GM13976 (cell line): ENCODE data around the gene KLHDC7B.

ENCODE experiments used
- DNase-seq: peaks from one replicate; pipeline ENCODE4 v3.0.0; 2012; ENCODE audit warnings: low spot score
- CTCF ChIP-seq: IDR thresholded peaks from 2 replicates; pipeline ENCODE4 v1.5.1; 2012; ENCODE audit warnings: borderline replicate concordance, mild to moderate bottlenecking; ENCODE audit not compliant: insufficient read depth; ENCODE audit errors: extremely low read depth, missing control alignments, control extremely low read depth
- in situ Hi-C: fragments of 300-500 bp; cut with MboI; formaldehyde crosslinking; loops from one replicate; pipeline ENCODE4 v1.12.0; 2022; ENCODE audit warnings: low sequenced_read_pairs, mixed read lengths, inconsistent platforms; ENCODE audit not compliant: unreplicated experiment

Gene KLHDC7B

GRCh38 chr22:50576070-50576469 lies 30.4 kb downstream of the KLHDC7B start:
- in situ Hi-C loops = no loop called here
- TF ChIP-seq CTCF = no peak
- DNase-seq = no peak

- TF ChIP-seq CTCF = no peak
- in situ Hi-C loops = no loop called here
- no peak for DNase-seq
Observed at GRCh38 chr22:50576806-50577696, 31.4 kb downstream of the KLHDC7B start.

DNA sequence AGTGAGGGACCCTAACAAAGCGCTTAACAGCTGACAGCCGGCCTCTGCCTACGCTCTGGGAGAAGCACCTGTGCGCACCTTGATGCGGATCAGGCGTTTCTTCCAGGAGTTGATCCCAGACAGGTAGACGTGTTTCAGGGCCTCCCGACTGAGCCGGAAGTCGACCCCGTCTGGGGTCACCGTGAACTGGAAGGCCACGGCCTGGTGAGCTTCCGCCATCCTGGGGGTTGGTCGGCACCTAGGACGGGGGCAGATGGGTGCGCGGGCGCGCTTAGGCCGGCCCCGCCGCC lies 31.9 kb downstream of the KLHDC7B start:
- no peak for DNase-seq

GRCh38 chr22:50577987-50578775 lies 32.5 kb downstream of the KLHDC7B start, which contains the start of gene CPT1B:
CPT1B (minus strand) TSS chr22:50578427; CDS start chr22:50577915, 512 bp downstream.
- in situ Hi-C loops = no loop called here
- no peak for DNase-seq
- no peak for TF ChIP-seq CTCF

More for the DNA sequence above, 31.9 kb downstream of the KLHDC7B start:
- in situ Hi-C loops = no loop called here
- TF ChIP-seq CTCF = no peak

DNA sequence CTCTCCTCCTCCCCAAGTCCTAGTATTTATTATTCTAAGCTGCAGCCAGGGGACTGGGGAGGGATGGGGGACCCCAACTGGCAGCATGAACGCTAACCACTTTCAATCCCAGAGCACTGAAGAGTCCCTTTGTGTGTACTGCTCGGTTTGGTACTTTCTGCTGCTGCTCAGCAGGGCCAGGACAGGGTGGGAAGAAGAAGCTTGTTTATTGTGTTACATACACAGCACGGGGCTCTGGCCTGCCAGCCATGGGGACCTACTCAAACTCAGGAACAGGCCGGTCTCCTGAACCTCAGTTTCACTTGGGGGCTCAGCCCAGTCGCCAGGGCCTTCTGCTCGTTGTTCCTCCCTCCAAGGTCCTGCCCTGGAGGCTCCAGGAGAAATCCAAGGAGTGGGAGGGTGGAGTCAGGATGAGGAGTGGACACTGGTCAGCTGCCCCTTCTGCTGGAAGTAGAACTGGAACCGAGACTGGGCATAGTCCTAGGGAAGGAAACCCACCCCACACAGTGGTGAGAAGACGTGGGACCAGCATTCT lies 33.1 kb downstream of the KLHDC7B start:
- TF ChIP-seq CTCF = no peak
- in situ Hi-C loops = no loop called here
- DNase-seq = no peak

- no peak for TF ChIP-seq CTCF
- DNase-seq = no peak
- in situ Hi-C loops = no loop called here
Observed at GRCh38 chr22:50579752-50580151, 34.1 kb downstream of the KLHDC7B start.
